ENCODE data around the gene ZNF286A.
"Not testable (repeated sequence)": the region's sequence is repeated elsewhere in the genome, so short reads cannot be mapped to it uniquely, and the experiment has no call there.

- TF ChIP-seq, protein P1, sequence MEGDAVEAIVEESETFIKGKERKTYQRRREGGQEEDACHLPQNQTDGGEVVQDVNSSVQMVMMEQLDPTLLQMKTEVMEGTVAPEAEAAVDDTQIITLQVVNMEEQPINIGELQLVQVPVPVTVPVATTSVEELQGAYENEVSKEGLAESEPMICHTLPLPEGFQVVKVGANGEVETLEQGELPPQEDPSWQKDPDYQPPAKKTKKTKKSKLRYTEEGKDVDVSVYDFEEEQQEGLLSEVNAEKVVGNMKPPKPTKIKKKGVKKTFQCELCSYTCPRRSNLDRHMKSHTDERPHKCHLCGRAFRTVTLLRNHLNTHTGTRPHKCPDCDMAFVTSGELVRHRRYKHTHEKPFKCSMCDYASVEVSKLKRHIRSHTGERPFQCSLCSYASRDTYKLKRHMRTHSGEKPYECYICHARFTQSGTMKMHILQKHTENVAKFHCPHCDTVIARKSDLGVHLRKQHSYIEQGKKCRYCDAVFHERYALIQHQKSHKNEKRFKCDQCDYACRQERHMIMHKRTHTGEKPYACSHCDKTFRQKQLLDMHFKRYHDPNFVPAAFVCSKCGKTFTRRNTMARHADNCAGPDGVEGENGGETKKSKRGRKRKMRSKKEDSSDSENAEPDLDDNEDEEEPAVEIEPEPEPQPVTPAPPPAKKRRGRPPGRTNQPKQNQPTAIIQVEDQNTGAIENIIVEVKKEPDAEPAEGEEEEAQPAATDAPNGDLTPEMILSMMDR (optimal IDR thresholded peaks at IDR 0.05 in 1 of 3, IDR thresholded peaks at IDR 0.05 in 1 of 3, conservative IDR thresholded peaks at IDR 0.05 in 1 of 3; ENCODE audit: extremely low read depth in 1 of 3, insufficient read depth in 2 of 3, low read length in 3 of 3) = not testable (repeated sequence)
- not testable (repeated sequence) for TF ChIP-seq EZH2 (IDR thresholded peaks at IDR 0.05; ENCODE audit: low read length)
Observed at GRCh38 chr17:15704239-15704638, 4.7 kb downstream of the ZNF286A start.

All from keratinocyte (primary cell).